GM12864 (cell line): Measurements from ENCODE around the gene ASB7.

ENCODE experiments used
- DNase-seq: peaks from one replicate; pipeline ENCODE4 v3.0.0-alpha.2; 2011; ENCODE audit warnings: low read depth
- H3K4me3 ChIP-seq: 2 replicates; pipeline ENCODE4 v1.5.1; 2011; ENCODE audit warnings: mild to moderate bottlenecking, low read depth, low read length, control low read depth
- TF ChIP-seq, protein P1 (sequence below): IDR thresholded peaks from 2 replicates; pipeline ENCODE4 v1.5.1; 2011; ENCODE audit warnings: low read depth, mild to moderate bottlenecking, moderate library complexity, low read length, control low read depth, inconsistent platforms; ENCODE audit errors: missing control alignments

The ASB7 gene

GRCh38 chr15:100686725-100687473 lies 84.5 kb downstream of the ASB7 start:
- TF ChIP-seq, protein P1, sequence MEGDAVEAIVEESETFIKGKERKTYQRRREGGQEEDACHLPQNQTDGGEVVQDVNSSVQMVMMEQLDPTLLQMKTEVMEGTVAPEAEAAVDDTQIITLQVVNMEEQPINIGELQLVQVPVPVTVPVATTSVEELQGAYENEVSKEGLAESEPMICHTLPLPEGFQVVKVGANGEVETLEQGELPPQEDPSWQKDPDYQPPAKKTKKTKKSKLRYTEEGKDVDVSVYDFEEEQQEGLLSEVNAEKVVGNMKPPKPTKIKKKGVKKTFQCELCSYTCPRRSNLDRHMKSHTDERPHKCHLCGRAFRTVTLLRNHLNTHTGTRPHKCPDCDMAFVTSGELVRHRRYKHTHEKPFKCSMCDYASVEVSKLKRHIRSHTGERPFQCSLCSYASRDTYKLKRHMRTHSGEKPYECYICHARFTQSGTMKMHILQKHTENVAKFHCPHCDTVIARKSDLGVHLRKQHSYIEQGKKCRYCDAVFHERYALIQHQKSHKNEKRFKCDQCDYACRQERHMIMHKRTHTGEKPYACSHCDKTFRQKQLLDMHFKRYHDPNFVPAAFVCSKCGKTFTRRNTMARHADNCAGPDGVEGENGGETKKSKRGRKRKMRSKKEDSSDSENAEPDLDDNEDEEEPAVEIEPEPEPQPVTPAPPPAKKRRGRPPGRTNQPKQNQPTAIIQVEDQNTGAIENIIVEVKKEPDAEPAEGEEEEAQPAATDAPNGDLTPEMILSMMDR, result no peak
- no peak for DNase-seq
- H3K4me3 ChIP-seq, result no peak overlapping the region

DNA sequence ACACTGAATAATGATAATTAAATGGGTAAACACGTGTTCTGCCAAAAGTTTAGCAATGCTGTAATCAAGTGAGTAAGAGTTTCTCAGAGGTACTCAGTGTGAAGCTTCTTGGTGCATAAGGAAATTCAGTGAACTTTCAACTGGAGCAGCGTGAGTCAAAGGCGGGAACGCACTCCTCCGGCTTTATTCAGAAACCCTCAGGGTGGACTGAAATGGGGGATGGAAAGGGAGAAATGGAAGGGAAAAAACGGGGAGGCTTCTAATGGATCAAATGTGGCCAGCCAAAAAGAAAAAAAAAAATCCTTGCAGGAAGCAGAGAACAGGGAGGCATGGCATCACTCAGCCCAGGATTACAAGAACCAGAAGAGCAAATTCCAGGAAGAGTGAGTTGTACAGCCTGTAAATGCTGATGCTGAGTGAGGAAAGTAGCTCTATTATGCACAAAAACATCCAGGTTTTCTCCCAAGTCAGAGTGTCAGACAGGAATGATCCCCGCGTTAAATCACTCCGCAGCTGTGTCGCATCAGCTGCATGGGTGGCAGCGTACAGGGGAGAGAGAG lies 85.3 kb downstream of the ASB7 start:
- TF ChIP-seq, protein P1, result no peak
- no peak overlapping the region for H3K4me3 ChIP-seq
- DNase-seq, result no peak

DNA sequence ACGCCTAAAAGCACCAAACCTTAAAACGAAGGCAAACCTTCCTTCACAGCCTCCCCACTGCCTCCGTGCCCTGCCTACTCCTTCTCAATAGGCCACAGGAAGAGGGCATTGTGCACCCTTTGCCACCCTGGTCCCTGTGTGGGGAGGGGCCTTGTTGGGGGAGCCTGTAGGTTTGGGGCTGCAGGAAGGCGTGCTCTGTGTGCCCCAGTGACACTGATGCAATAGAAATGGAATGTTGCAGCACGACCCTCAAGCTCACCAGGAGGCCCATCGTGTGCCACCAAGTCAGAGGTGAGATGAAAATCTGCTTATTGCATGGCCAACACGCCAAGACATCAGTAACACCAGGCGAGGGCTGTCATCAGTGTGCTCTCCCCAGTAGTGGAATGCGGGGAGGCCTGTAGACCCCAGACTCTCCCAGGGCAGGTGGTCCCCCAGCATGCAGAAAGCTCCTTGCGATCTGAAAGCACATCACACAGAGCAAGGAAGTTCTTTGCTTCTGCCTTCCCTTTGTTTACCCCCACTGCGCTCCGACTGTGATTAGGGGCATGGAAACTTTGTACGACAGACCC lies 86.2 kb downstream of the ASB7 start:
- TF ChIP-seq, protein P1, result no peak
- no peak for DNase-seq
- no peak overlapping the region for H3K4me3 ChIP-seq

DNA sequence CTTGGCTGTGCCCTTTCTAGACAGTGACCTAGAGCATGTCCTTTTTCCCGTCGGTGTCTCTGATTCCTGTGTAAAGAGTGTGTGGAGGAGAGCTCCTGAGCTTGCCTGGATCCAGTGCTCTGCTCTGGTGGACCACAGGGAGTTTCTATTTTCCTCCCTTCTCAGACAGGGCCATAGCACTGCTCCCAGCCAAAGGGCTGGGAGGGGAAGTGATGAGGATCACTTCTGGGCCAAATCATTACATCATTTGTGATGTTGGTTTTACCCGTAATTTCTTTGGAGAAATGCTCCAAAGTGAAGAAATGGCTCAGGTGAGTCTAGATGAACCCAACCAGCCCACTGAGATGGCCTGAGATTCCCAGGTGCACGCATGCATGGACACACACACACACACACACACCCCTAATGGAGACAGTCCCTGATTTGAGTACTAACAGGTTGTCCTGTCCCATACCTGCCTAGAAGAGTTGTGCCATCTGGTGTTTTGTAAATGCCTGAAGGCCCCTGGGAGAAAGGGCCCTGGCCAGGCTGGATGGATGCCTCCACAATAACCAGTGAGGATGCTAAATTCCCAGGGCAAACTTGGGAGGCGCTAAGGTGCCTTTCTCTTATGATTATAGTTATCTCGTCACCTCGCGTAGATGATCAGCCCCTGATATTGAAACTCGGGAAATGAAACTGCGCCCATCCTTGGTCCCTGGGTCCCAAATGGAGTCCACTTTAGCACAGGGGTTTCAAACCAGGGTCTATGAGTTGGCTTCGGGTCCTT lies 86.9 kb downstream of the ASB7 start:
- DNase-seq, result no peak
- no peak overlapping the region for H3K4me3 ChIP-seq
- TF ChIP-seq, protein P1, result no peak

GRCh38 chr15:100690032-100690794 lies 87.8 kb downstream of the ASB7 start:
- TF ChIP-seq, protein P1, result no peak
- DNase-seq, result no peak

DNA sequence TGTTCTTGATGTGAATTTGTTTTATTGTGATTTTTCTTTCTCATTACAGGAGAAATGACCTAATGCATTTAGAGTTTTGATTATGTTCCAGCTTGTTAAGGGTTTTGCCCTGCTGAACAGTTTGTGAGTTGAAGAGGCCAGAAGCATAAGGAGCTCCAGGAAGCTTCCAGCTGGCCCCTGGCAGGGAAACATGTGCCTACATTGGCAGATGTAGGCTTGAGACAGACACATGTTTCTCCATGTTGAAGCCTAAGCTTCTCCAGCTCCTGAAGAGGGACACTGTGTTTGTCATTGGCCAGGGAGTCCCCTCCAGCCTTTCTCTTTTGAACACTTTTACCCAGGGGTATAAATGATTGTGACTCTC lies 88.4 kb downstream of the ASB7 start:
- TF ChIP-seq, protein P1, result no peak
- DNase-seq, result no peak
- no peak overlapping the region for H3K4me3 ChIP-seq

More at GRCh38 chr15:100690032-100690794, 87.8 kb downstream of the ASB7 start:
- no peak overlapping the region for H3K4me3 ChIP-seq
